ENCODE measurements around the gene CFAP251. TPM values are rescaled to one million over a fixed set of nuclear protein-coding genes. Genes with fewer than 3 reads are reported as not detected.

The CFAP251 gene
- total RNA-seq, 1 experiment from 2014 or later, result 3.8 TPM

DNA sequence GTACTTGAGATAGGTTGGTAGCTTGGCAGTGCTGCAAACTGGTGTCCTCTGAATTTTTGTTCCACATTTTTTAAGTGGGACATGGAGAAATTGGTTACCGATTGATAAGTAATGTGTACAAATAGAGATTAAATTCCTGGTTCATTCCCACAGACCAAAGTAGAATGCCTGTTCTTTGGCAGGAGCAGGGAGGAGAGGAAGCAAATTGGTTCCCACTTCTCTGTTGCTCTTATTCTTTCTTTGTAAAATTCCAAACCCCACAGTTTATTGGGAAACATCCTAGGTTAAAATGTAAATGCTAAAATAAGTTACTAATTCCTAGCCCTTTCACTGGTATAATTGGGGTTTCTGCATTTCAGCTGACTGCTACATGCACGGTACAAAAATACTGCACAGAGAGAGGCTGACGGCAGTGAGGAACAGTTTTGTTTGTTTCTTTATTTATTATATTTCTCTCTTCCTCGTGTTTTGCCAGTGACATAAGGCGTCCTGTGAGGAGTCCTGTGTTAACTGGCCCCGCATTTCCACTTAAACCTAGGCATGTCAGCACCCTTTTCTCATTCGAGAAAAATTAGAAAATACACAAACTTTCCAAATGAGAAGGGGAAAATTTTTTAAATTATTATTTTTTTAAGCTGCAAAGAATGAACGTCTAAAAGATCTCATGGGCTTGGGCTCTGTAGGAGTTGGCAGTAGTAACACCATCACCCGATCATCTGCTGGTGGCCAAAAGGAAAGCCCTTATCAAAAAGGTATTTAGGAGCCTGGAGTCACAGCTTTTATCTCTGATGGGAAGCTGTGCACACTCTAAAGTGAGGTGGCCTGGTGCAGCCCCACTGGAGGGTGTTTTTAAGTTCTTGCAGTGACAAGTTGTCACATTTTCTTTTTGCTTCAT lies 77.9 kb downstream of the CFAP251 start:
- H3K4me3 Mint-ChIP-seq (ENCODE audit: low read depth, unreplicated experiment), result no peak overlapping the region
- no TSS peak for BruUV-seq (replicated peaks)
- peaks cover 4% of the 10 kb centered on the region for H3K9me3 Mint-ChIP-seq (ENCODE audit: low read depth, unreplicated experiment)
- H3K27ac Mint-ChIP-seq (ENCODE audit: unreplicated experiment), result no peak overlapping the region
- peaks cover 5% of the 10 kb centered on the region for H3K36me3 Mint-ChIP-seq (ENCODE audit: insufficient read depth, unreplicated experiment)
- TF ChIP-seq, protein P1, sequence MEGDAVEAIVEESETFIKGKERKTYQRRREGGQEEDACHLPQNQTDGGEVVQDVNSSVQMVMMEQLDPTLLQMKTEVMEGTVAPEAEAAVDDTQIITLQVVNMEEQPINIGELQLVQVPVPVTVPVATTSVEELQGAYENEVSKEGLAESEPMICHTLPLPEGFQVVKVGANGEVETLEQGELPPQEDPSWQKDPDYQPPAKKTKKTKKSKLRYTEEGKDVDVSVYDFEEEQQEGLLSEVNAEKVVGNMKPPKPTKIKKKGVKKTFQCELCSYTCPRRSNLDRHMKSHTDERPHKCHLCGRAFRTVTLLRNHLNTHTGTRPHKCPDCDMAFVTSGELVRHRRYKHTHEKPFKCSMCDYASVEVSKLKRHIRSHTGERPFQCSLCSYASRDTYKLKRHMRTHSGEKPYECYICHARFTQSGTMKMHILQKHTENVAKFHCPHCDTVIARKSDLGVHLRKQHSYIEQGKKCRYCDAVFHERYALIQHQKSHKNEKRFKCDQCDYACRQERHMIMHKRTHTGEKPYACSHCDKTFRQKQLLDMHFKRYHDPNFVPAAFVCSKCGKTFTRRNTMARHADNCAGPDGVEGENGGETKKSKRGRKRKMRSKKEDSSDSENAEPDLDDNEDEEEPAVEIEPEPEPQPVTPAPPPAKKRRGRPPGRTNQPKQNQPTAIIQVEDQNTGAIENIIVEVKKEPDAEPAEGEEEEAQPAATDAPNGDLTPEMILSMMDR (IDR thresholded peaks at IDR 0.05; ENCODE audit: unreplicated experiment), result no peak
- peaks cover 8% of the 10 kb centered on the region for H3K4me1 Mint-ChIP-seq (ENCODE audit: low read depth, unreplicated experiment)
- H3K27me3 Mint-ChIP-seq (ENCODE audit: unreplicated experiment), result no peaks in the 10 kb centered on the region
- intact Hi-C loops (cut with micrococcal nuclease; ENCODE audit: unreplicated experiment), result no loop called here
- no peak for DNase-seq
- CTCF ChIA-PET, result no interaction called here

DNA sequence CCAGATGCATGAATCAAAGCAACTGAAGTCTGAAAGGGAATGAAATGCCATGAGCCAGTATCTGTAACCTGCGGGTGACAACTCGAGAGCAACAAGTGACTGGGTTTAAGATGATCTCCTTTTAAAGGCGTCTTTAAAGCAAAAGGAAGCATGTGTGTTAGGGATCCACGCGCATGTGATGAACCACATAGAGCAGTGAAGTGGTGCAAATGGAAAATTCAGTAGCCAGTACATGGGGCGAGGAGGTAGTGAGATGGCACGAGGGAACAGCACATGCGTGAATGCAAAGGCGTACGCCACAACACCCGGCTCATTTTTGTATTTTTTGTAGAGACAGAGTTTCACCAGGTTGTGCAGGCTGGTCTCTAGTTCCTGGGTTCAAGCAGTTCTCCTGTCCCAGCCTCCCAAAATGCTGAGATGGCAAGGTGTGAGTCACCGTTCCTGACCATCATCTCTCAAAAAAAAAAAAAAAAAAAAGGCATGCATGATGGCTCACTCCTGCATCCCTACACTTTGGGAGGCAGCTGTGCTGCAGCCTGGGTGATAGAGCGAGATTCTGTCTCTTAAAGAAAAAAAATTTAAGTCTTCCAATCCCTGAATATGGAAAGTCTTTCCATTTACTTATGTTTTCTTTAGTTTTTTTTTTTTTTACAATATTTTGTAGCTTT lies 78.7 kb downstream of the CFAP251 start:
- no peak overlapping the region for H3K27ac Mint-ChIP-seq (ENCODE audit: unreplicated experiment)
- DNase-seq, result no peak
- intact Hi-C loops (cut with micrococcal nuclease; ENCODE audit: unreplicated experiment), result no loop called here
- TF ChIP-seq, protein P1 (IDR thresholded peaks at IDR 0.05; ENCODE audit: unreplicated experiment), result no peak
- H3K27me3 Mint-ChIP-seq (ENCODE audit: unreplicated experiment), result no peaks in the 10 kb centered on the region
- CTCF ChIA-PET, result interaction anchor here (0.7 kb wide), 1 partner anchor 10 kb away, joined by 5 read pairs; no protein-coding TSS in a partner anchor
- peaks cover 4% of the 10 kb centered on the region for H3K9me3 Mint-ChIP-seq (ENCODE audit: low read depth, unreplicated experiment)
- H3K4me3 Mint-ChIP-seq (ENCODE audit: low read depth, unreplicated experiment), result no peak overlapping the region
- BruUV-seq (replicated peaks), result no TSS peak
- H3K4me1 Mint-ChIP-seq (ENCODE audit: low read depth, unreplicated experiment), result peaks cover 4% of the 10 kb centered on the region
- H3K36me3 Mint-ChIP-seq (ENCODE audit: insufficient read depth, unreplicated experiment), result peaks cover 3% of the 10 kb centered on the region

DNA sequence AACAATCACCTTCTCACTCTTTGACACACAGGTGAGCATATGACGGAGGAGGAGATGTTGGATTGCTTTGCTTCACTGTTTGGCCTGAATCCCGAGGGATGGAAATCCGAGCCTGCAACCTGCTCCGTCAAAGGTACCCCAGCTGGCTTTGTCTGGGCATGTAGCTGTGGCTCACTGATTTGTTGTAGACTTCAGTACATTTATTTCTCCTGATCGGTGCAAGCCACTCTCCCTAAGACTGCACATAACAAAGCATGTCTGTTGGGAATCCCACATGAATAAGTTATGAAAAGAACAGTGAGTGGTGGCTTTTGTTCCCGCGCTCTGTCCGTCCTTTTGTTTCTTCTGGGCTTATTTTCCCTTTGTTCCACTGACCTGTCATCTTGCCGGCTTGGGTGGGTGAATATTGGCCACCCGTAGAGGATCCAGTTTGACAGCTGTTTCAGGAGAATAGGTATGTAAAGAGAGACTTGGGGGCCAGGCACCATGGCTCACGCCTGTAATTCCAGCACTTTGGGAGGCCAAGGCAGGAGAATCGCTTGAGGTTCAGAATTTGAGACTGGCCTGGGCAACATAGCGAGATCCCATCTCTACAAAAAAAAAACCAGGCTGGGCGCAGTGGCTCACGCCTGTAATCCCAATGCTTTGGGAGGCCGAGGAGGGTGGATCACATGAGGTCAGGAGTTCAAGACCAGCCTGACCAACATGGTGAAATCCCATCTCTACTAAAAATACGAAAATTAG lies 83.2 kb downstream of the CFAP251 start:
- H3K4me1 Mint-ChIP-seq (ENCODE audit: low read depth, unreplicated experiment), result no peaks in the 10 kb centered on the region
- CTCF ChIA-PET, result interaction anchor here (0.5 kb wide), 1 partner anchor 1363 kb away, joined by 3 read pairs; no protein-coding TSS in a partner anchor
- H3K27ac Mint-ChIP-seq (ENCODE audit: unreplicated experiment), result no peak overlapping the region
- BruUV-seq (replicated peaks), result no TSS peak
- TF ChIP-seq, protein P1 (IDR thresholded peaks at IDR 0.05; ENCODE audit: unreplicated experiment), result no peak
- peaks cover 4% of the 10 kb centered on the region for H3K9me3 Mint-ChIP-seq (ENCODE audit: low read depth, unreplicated experiment)
- no peaks in the 10 kb centered on the region for H3K27me3 Mint-ChIP-seq (ENCODE audit: unreplicated experiment)
- H3K36me3 Mint-ChIP-seq (ENCODE audit: insufficient read depth, unreplicated experiment), result no peaks in the 10 kb centered on the region
- DNase-seq, result no peak
- no peak overlapping the region for H3K4me3 Mint-ChIP-seq (ENCODE audit: low read depth, unreplicated experiment)
- intact Hi-C loops (cut with micrococcal nuclease; ENCODE audit: unreplicated experiment), result no loop called here

All from Calu3 (cell line).